HepG2 (cell line): ENCODE results near the gene B3GALT5. TPM values are rescaled to one million over a fixed set of nuclear protein-coding genes. Genes with fewer than 3 reads are reported as not detected.

Experiments
- ZNF33B ChIP-seq: sonication (generic); formaldehyde crosslinking; IDR thresholded peaks from 2 replicates; pipeline ENCODE4 v1.5.1; 2020; ENCODE audit warnings: mild to moderate bottlenecking, missing genetic modification reagents
- polyA plus RNA-seq, 8 experiments: library from polyadenylated mRNA; depleted of rRNA in 3 of 8; stranded (reverse) in 7 of 8; unstranded in 1 of 8; fragments of >200 nt; fragmentation: Illumina TruSeq in 4 of 8; extraction: Trizol in 4 of 8; gene quantifications; 2 replicates each; pipeline versions ENCODE4 v1.2.1 to v1.2.3, GENCODE V29; 2011 to 2016; ENCODE audit warnings: low read depth in 4 of 8, missing spikeins in 1 of 8, mixed read lengths in 1 of 8; ENCODE audit not compliant: insufficient read depth in 1 of 8
- total RNA-seq, 5 experiments: library from RNA; depleted of rRNA; stranded (reverse); fragments of >200 nt; fragmentation: Illumina TruSeq; extraction: Trizol; gene quantifications; 2 replicates each; pipeline ENCODE4 v1.2.3, GENCODE V29; 2016; ENCODE audit warnings: low read depth in 1 of 5
- TF ChIP-seq, protein P1 (sequence below): sonication (generic); formaldehyde crosslinking; IDR thresholded peaks from 2 replicates; pipeline ENCODE4 v1.4.0; 2020; ENCODE audit warnings: missing genetic modification reagents, borderline replicate concordance
- TF ChIP-seq, protein P2 (sequence below): sonication (generic); formaldehyde crosslinking; IDR thresholded peaks from 2 replicates; pipeline ENCODE4 v1.5.0; 2020; ENCODE audit warnings: missing genetic modification reagents
- TF ChIP-seq, protein P3 (sequence below): sonication (generic); formaldehyde crosslinking; IDR thresholded peaks from 2 replicates; pipeline ENCODE4 v1.4.0; 2020; ENCODE audit warnings: low read depth, missing genetic modification reagents

The B3GALT5 gene
- total and polyA plus RNA-seq, 2 of the 13 experiments (the other 11 are each of a cell fraction or from before 2014, with no cell fraction given), result 0.02 to 0.03 TPM

DNA sequence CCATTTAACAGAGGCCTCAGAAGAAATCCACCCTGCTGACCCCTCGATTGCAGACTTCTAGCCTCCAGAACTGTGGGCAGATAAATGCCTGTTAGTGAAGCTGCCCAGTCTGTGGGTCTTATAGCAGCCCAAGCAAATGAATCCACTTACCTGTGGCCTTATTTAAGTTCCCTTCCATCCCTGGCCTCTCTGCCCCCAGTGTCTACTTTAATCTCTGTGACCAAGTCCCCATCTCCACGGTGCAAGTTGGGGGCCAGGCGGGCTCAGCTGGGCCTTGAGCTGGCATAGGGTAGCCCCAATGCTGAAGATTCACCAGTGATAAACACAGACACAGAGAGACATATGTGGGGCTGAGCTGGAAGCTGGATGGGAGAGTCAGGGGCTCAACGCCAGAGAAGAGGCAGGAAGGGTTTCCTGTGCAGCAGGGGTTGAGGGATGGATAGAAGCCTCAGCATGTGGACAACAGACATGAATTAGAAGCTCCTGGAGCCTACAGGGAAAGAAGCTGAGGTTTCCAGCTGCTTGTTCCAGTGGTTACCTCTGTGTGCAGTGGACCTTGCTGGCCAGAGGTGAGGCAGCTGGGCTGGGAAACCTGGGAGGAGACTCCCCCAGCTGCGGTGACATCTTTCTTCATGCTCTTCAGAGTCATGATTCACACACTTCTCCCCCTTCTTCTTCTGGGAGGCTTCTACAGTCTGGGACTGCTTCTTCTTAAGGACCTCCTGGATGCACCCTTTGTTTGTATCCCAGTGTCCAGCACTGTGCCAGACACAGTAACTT, 13.4 kb upstream of the B3GALT5 start (continued):
- TF ChIP-seq, protein P1, sequence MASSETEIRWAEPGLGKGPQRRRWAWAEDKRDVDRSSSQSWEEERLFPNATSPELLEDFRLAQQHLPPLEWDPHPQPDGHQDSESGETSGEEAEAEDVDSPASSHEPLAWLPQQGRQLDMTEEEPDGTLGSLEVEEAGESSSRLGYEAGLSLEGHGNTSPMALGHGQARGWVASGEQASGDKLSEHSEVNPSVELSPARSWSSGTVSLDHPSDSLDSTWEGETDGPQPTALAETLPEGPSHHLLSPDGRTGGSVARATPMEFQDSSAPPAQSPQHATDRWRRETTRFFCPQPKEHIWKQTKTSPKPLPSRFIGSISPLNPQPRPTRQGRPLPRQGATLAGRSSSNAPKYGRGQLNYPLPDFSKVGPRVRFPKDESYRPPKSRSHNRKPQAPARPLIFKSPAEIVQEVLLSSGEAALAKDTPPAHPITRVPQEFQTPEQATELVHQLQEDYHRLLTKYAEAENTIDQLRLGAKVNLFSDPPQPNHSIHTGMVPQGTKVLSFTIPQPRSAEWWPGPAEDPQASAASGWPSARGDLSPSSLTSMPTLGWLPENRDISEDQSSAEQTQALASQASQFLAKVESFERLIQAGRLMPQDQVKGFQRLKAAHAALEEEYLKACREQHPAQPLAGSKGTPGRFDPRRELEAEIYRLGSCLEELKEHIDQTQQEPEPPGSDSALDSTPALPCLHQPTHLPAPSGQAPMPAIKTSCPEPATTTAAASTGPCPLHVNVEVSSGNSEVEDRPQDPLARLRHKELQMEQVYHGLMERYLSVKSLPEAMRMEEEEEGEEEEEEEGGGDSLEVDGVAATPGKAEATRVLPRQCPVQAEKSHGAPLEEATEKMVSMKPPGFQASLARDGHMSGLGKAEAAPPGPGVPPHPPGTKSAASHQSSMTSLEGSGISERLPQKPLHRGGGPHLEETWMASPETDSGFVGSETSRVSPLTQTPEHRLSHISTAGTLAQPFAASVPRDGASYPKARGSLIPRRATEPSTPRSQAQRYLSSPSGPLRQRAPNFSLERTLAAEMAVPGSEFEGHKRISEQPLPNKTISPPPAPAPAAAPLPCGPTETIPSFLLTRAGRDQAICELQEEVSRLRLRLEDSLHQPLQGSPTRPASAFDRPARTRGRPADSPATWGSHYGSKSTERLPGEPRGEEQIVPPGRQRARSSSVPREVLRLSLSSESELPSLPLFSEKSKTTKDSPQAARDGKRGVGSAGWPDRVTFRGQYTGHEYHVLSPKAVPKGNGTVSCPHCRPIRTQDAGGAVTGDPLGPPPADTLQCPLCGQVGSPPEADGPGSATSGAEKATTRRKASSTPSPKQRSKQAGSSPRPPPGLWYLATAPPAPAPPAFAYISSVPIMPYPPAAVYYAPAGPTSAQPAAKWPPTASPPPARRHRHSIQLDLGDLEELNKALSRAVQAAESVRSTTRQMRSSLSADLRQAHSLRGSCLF (CRISPR knock-in tag), result no peak
- TF ChIP-seq, protein P2, sequence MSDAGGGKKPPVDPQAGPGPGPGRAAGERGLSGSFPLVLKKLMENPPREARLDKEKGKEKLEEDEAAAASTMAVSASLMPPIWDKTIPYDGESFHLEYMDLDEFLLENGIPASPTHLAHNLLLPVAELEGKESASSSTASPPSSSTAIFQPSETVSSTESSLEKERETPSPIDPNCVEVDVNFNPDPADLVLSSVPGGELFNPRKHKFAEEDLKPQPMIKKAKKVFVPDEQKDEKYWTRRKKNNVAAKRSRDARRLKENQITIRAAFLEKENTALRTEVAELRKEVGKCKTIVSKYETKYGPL (CRISPR knock-in tag), result no peak
- TF ChIP-seq, protein P3, sequence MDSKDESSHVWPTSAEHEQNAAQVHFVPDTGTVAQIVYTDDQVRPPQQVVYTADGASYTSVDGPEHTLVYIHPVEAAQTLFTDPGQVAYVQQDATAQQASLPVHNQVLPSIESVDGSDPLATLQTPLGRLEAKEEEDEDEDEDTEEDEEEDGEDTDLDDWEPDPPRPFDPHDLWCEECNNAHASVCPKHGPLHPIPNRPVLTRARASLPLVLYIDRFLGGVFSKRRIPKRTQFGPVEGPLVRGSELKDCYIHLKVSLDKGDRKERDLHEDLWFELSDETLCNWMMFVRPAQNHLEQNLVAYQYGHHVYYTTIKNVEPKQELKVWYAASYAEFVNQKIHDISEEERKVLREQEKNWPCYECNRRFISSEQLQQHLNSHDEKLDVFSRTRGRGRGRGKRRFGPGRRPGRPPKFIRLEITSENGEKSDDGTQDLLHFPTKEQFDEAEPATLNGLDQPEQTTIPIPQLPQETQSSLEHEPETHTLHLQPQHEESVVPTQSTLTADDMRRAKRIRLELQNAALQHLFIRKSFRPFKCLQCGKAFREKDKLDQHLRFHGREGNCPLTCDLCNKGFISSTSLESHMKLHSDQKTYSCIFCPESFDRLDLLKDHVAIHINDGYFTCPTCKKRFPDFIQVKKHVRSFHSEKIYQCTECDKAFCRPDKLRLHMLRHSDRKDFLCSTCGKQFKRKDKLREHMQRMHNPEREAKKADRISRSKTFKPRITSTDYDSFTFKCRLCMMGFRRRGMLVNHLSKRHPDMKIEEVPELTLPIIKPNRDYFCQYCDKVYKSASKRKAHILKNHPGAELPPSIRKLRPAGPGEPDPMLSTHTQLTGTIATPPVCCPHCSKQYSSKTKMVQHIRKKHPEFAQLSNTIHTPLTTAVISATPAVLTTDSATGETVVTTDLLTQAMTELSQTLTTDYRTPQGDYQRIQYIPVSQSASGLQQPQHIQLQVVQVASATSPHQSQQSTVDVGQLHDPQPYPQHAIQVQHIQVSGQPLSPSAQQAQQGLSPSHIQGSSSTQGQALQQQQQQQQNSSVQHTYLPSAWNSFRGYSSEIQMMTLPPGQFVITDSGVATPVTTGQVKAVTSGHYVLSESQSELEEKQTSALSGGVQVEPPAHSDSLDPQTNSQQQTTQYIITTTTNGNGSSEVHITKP (CRISPR knock-in tag), result no peak
- no peak for TF ChIP-seq ZNF33B (CRISPR knock-in tag)
